Dedifferentiated amniotic fluid mesenchymal stem cell (primary cell): ENCODE measurements around the gene VPS13D.
A peak's percentile ranks its signal among the peaks of the same experiment; 100 is the strongest.

Source experiments
- DNase-seq: peaks from one replicate; pipeline ENCODE4 v3.0.0-alpha.2; 2016; ENCODE audit errors: extremely low spot score

VPS13D gene

GRCh38 chr1:12229835-12230548 is at the start of gene VPS13D:
VPS13D (plus strand) TSS chr1:12230030; CDS start chr1:12234267, 4,237 bp downstream.
- peak; percentile 74 for DNase-seq

- DNase-seq, result no peak
Observed at GRCh38 chr1:12180315-12180714, 49.5 kb upstream of the VPS13D start.

GRCh38 chr1:12180903-12181302 is 48.9 kb upstream of the VPS13D start:
- DNase-seq, result no peak

GRCh38 chr1:12181568-12181967 is 48.3 kb upstream of the VPS13D start:
- no peak for DNase-seq

GRCh38 chr1:12182410-12182984 is 47.3 kb upstream of the VPS13D start:
- DNase-seq, result no peak

DNA sequence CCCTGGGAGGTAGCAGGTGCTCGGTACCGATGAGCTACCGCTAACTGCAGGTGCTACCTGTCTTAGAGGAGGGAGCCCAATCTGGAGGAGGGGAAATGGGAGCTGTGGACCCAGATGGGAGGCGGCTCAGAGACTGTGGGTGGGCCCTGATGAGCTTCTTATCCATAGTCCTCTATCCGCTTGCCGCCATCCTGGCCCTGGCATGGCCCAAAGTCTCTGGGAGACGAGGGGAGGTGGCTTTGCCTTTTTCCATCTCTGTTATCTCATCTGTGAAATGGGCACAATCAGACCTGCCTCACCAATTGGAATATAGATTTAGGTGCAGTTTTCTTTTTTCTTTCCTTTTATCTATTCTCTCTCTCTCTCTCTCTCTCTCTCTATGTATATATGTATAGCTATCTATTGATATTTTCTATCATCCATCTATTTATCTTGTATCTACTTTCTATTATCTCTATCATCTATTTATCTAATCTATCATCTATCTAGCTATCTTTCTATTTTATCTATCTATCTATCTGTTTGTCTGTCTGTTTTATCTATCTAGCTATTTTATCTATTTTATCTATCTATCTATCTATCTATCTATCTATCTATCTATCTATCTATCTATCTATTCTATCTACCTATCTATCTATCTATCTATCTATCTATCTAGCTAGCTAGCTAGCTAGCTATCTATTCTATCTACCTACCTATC is 46.6 kb upstream of the VPS13D start:
- DNase-seq, result no peak

- peak; percentile 31 for DNase-seq
Observed at GRCh38 chr1:12184008-12184681, 45.7 kb upstream of the VPS13D start.

- no peak for DNase-seq
Observed at GRCh38 chr1:12185036-12185917, 44.6 kb upstream of the VPS13D start.

DNA sequence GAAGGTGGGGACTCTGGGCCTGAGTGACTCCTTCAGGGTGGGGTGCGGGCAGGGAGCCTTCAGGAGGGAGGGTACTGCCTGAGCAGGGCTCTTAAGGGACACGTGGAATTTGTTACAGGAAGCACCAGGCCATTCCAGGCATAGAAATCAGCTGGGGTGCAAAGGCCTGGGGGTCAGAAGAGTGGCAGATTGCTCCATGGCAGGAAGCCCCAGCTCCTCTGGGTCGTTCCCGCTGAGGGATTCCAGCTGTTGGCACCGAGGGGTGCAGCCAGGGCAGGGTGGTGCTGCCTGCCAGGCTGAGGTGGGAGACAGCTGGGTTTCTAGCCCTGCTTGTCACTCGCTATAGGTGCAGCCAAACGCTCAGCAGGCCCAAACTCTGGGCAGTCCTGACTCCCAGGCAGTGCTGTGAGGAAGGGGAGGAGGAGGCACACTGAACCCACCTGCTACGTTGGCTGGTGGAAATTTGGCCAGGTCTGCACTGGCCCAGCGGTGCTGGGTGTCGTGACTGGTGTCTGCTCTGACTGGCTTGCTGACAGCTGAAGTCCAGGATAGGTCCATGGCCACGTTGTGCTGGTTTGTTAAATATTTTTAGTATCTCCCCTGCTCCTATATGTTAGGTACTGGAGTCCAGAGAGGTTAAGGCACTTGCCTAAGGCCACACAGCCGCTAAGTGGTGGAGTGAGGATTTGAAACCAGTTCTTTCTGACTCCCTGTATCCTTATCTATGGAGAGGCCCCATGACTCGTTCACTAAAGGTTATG is 43.7 kb upstream of the VPS13D start:
- DNase-seq, result no peak

GRCh38 chr1:12186679-12186985 is 43.2 kb upstream of the VPS13D start:
- DNase-seq, result no peak

- no peak for DNase-seq
Observed at GRCh38 chr1:12188115-12188514, 41.7 kb upstream of the VPS13D start.

- DNase-seq, result no peak
Observed at GRCh38 chr1:12188657-12189327, 41.0 kb upstream of the VPS13D start.

- DNase-seq, result no peak
Observed at GRCh38 chr1:12189328-12189682, 40.5 kb upstream of the VPS13D start.

DNA sequence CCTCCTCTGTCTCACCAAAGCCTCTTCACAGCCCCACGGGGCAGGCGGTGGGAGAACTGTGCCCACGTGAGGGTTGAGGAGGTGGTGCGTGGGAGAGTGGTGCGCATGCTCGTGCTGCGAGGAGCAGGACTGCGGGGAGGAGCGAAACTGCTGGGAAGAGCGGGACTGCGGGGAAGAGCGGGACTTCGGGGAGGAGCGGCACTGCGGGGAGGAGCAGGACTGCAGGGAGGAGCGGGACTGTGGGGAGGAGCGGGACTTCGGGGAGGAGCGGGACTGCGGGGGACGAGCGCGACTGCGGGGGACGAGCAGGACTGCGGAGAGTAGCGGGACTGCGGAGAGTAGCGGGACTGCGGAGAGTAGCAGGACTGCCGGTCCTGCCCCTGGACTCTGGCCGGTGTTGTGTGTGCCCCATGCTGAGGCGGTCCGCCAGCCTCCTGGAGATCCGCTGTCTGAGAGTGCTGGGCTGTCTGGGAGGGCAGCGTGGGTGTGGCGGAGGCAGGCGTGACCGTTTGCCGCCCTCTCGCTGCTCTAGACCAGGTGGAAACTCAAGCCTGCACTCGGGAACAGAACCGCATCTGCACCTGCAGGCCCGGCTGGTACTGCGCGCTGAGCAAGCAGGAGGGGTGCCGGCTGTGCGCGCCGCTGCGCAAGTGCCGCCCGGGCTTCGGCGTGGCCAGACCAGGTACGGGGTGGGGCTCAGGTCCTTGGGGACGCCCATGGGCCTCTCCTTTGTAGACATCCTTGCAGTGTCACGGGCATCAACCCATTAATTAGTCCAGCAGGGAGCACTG is 38.4 kb upstream of the VPS13D start:
- DNase-seq, result no peak

GRCh38 chr1:12194666-12195216 is 35.1 kb upstream of the VPS13D start:
- DNase-seq, result no peak

- no peak for DNase-seq
Observed at GRCh38 chr1:12195416-12195815, 34.4 kb upstream of the VPS13D start.

DNA sequence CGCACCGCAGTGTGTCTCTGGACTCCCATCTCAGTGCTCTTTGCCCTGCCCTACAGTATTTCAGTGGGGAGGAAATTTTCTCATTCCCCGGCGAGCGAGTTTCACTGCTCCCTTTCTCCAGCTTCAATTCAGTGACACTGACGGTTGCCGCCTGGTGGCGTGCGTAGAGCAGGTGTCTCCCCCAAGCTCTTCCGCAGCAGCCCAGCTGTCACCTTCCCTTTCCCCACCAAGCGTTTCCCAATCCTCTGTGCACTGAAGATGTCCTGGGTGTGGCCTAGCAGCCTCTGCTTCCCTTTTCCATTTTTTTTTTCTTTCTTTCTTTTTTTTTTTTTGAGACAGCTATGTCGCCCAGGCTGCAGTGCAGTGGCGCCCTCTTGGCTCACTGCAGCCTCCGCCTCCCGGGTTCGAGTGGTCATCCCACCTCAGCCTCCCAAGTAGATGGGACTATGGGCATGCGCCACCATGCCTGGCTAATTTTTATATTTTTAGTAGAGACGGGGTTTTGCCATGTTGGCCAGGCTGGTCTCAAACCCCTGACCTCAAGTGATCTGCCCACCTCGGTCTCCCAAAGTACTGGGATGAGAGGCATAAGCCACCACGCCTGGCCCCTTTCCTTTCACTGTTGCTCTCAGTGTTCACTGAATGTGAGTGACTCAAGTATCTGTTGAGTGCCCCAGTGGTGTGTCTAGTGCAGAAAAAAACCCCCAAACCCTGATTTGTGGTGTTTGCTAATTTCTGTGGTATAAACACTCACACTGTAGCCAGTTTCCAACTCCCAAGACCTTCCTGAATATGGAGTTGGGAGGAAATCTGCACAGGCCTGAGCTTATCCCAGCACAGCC is 33.0 kb upstream of the VPS13D start:
- DNase-seq, result no peak

DNA sequence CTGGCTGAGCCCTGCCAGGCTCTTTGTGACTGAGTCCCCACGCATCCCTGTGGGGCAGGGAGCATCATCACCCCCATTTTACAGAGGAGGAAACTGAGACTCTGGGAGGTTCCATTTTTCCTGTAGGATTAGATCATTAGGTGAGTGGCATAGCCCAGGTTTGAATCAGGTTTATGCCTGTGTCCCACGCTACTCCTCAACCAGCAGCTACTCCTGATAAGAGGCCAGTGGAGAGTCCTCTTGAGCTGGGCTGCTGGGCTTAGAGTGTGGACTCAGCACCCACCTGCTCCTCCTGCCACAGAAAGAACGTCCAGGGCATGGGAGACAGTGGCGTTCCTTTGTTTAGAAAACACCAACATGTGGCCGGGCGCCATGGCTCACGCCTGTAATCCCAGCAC is 32.3 kb upstream of the VPS13D start:
- no peak for DNase-seq
